Posterior vena cava (tissue), 2 donors: ENCODE measurements around the gene RIOK2. TPM values are rescaled to one million over a fixed set of nuclear protein-coding genes. Genes with fewer than 3 reads are reported as not detected.

Experiments
- DNase-seq: peaks from one replicate; pipeline ENCODE4 v3.0.0-alpha.2; 2020; ENCODE audit warnings: low spot score
- intact Hi-C, 2 donors: fragments of 100-400 bp; cut with DNase I; formaldehyde crosslinking; loops; one replicate each; pipeline versions ENCODE4 v1.14.1 to v1.14.2; 2022 to 2023
- total RNA-seq, 2 donors: library from RNA; stranded (reverse); fragmentation: NEBNext Ultra II Directional; extraction: Animal tissue kit (Norgen Biotek cat#: 25700); gene quantifications; one replicate each; pipeline ENCODE4 v1.2.1, GENCODE V29; 2021
- donor health status: DM: yes; HTN: yes; CAD: no.
- donor health status: DM: yes; HTN: yes; CAD: no.

Gene RIOK2
- total RNA-seq, 2 donors from 2014 or later = 18.3 to 24.2 TPM

- intact Hi-C loops = no loop called here
- DNase-seq = no peak
These were observed 48.4 kb downstream of the RIOK2 start for GRCh38 chr5:97134634-97135033.

GRCh38 chr5:97133101-97133500 is 49.9 kb downstream of the RIOK2 start:
- DNase-seq = no peak
- intact Hi-C loops = no loop called here

GRCh38 chr5:97131921-97132320 is 51.1 kb downstream of the RIOK2 start:
- DNase-seq = no peak
- intact Hi-C loops = no loop called here

GRCh38 chr5:97131139-97131710 is 51.8 kb downstream of the RIOK2 start:
- intact Hi-C loops = no loop called here
- no peak for DNase-seq

- intact Hi-C loops = no loop called here
- no peak for DNase-seq
These were observed 55.3 kb downstream of the RIOK2 start for GRCh38 chr5:97127727-97128126.

GRCh38 chr5:97125125-97125683 is 57.8 kb downstream of the RIOK2 start:
- intact Hi-C loops = no loop called here

GRCh38 chr5:97124335-97124734 is 58.7 kb downstream of the RIOK2 start:
- no peak for DNase-seq

More at GRCh38 chr5:97125125-97125683, 57.8 kb downstream of the RIOK2 start:
- DNase-seq = no peak

GRCh38 chr5:97121848-97122247 is 61.2 kb downstream of the RIOK2 start:
- intact Hi-C loops = no loop called here
- no peak for DNase-seq

More at GRCh38 chr5:97124335-97124734, 58.7 kb downstream of the RIOK2 start:
- intact Hi-C loops = no loop called here

- intact Hi-C loops = no loop called here
- DNase-seq = no peak
These were observed 62.9 kb downstream of the RIOK2 start for GRCh38 chr5:97120195-97120594.

- no peak for DNase-seq
- intact Hi-C loops = no loop called here
These were observed 64.0 kb downstream of the RIOK2 start for GRCh38 chr5:97119007-97119390.

- intact Hi-C loops = no loop called here
- DNase-seq = no peak
These were observed 64.6 kb downstream of the RIOK2 start for GRCh38 chr5:97118261-97119006.

- no peak for DNase-seq
- intact Hi-C loops = no loop called here
These were observed 67.1 kb downstream of the RIOK2 start for GRCh38 chr5:97115932-97116331.

GRCh38 chr5:97112230-97112629 is 70.8 kb downstream of the RIOK2 start:
- DNase-seq = no peak
- intact Hi-C loops = no loop called here

GRCh38 chr5:97111616-97112015 is 71.4 kb downstream of the RIOK2 start:
- intact Hi-C loops = no loop called here
- DNase-seq = no peak

- intact Hi-C loops = no loop called here
- no peak for DNase-seq
These were observed 72.0 kb downstream of the RIOK2 start for GRCh38 chr5:97111004-97111403.

Other genes with a start within 250 kb of the RIOK2 start
- 10 to 100 TPM; 50.9 to 52.4 TPM for gene LNPEP, start 247.2 kb downstream of the RIOK2 start, total RNA-seq
- not detected for gene LIX1, start 40.6 kb downstream of the RIOK2 start, total RNA-seq